ENCODE measurements around the gene PFKL. TPM values are rescaled to one million over a fixed set of nuclear protein-coding genes. Genes with fewer than 3 reads are reported as not detected.
"Not testable (repeated sequence)": the region's sequence is repeated elsewhere in the genome, so short reads cannot be mapped to it uniquely, and the experiment has no call there.

PFKL gene
- total and polyA plus RNA-seq, 8 donors = 40.0 to 120 (median 55.2) TPM

- DNase-seq (no peak), ATAC-seq (no peak), FAIRE-seq (no peak)
- WGBS, 2 donors = 70 to 84% methylated on average over 3 of the region's 3 CpGs
- TF ChIP-seq, protein P1, sequence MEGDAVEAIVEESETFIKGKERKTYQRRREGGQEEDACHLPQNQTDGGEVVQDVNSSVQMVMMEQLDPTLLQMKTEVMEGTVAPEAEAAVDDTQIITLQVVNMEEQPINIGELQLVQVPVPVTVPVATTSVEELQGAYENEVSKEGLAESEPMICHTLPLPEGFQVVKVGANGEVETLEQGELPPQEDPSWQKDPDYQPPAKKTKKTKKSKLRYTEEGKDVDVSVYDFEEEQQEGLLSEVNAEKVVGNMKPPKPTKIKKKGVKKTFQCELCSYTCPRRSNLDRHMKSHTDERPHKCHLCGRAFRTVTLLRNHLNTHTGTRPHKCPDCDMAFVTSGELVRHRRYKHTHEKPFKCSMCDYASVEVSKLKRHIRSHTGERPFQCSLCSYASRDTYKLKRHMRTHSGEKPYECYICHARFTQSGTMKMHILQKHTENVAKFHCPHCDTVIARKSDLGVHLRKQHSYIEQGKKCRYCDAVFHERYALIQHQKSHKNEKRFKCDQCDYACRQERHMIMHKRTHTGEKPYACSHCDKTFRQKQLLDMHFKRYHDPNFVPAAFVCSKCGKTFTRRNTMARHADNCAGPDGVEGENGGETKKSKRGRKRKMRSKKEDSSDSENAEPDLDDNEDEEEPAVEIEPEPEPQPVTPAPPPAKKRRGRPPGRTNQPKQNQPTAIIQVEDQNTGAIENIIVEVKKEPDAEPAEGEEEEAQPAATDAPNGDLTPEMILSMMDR (IDR thresholded peaks at IDR 0.05) = no peak
- Histone ChIP-seq H3K4me1 (no peaks in the 10 kb centered on the region), H3K27me3 (no peaks in the 10 kb centered on the region), H3K36me3 (no peaks in the 10 kb centered on the region), H3K27ac (no peak overlapping the region), H3K4me3 (no peak overlapping the region), H3K9me3 (no peaks in the 10 kb centered on the region)
- intact Hi-C loops (cut with DNase I) = no loop called here
Observed at GRCh38 chr21:44337449-44337848, 37.6 kb downstream of the PFKL start.

- DNase-seq (peak in 5 of 6 donors; percentile 72 to 88 (median 78)), FAIRE-seq (no peak), ATAC-seq (peak; percentile 41 to 57 (median 51))
- TF ChIP-seq, protein P1 (IDR thresholded peaks at IDR 0.05) = no peak
- Histone ChIP-seq H3K36me3 (no peaks in the 10 kb centered on the region), H3K9me3 (no peaks in the 10 kb centered on the region), H3K27ac (peak overlapping the region; percentile 42 to 81 (median 62)), H3K4me3 (peak overlapping the region; percentile 18 to 52 (median 36)), H3K27me3 (no peaks in the 10 kb centered on the region), H3K4me1 (no peaks in the 10 kb centered on the region)
- 5 to 7% methylated on average over 28 to 35 of the region's 47 CpGs for WGBS, 2 donors
- intact Hi-C loops (cut with DNase I) = no loop called here
Observed at GRCh38 chr21:44337941-44338895, 38.4 kb downstream of the PFKL start.

DNA sequence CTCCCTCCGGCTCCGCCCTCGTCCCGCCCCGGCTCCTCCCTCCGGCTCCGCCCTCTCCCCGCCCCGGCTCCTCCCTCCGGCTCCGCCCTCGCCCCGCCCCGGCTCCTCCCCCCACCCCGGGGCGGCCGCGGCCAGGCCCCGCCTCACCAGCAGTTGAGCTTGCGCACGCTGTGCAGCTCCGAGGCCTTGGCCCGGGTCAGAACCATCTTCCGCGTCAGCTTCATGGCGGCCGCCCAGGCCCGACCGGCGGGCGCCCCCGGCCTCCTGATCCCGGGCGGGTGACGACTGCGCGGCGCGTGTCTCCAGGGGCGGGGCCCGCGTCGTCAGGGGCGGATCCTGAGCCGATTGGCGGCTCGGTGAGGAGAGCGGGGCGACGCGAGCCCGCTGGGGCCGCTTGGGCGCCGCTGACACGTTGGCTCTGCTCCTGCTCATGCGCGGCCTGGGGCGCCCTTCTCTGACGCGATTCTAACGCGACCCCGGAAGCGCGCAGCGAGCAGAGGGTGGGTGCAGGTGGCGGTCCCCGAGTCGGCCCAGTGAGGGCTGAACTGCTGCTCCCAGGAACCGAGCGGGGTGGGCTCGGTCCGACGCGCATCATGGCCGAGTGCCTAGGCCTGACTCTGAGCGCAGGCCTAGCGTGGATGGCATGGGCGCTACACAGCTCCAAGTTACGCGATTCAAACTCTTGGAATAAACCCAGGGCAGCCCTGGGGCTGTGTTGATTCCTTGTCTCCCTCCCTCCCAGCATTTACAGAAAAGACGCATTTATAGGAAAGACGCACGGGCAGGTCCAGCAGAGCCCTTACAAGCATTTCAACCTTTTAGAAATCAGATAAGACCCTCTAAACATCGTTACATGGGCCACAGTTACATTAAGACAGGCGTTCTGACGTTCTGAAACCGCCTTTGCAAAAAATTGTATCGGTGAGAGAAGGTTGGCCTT is 39.4 kb downstream of the PFKL start, which contains the start of gene CFAP410:
Gene CFAP410, minus strand, starts transcription at position 420 of the 940 bp plus-strand sequence. Its CDS starts 196 bp downstream, at position 224.
- no peaks in the 10 kb centered on the region for H3K27me3 ChIP-seq
- DNase-seq (peak; percentile 92 to 99 (median 96)), ATAC-seq (peak; percentile 89 to 96 (median 92)), FAIRE-seq (no peak)
- intact Hi-C loops (cut with DNase I) = no loop called here
- H3K36me3 ChIP-seq = no peaks in the 10 kb centered on the region
- no peaks in the 10 kb centered on the region for H3K4me1 ChIP-seq
- 1% methylated on average over 49 to 89 of the region's 90 CpGs for WGBS, 2 donors
- TF ChIP-seq, protein P1 (IDR thresholded peaks at IDR 0.05) = no peak
- no peaks in the 10 kb centered on the region for H3K9me3 ChIP-seq
- H3K4me3 ChIP-seq = peak within 1 kb of the TSS; percentile 65 to 81 (median 70)
- H3K27ac ChIP-seq = peak within 1 kb of the TSS; percentile 94 to 98 (median 96)

GRCh38 chr21:44341726-44342458 is 42.0 kb downstream of the PFKL start:
- H3K27me3 ChIP-seq; intact Hi-C loops (cut with DNase I); H3K27ac ChIP-seq; ATAC-seq; H3K4me3 ChIP-seq; H3K4me1 ChIP-seq; DNase-seq; FAIRE-seq; H3K36me3 ChIP-seq; H3K9me3 ChIP-seq: not testable (repeated sequence)
- 56 to 59% methylated on average over 12 of the region's 12 CpGs for WGBS, 2 donors

- not testable (repeated sequence) for DNase-seq, ATAC-seq
Observed at GRCh38 chr21:44342981-44343380, 43.1 kb downstream of the PFKL start.

More at GRCh38 chr21:44342981-44343380, 43.1 kb downstream of the PFKL start:
- H3K9me3 ChIP-seq; H3K4me1 ChIP-seq; H3K36me3 ChIP-seq; H3K4me3 ChIP-seq; intact Hi-C loops (cut with DNase I); FAIRE-seq; H3K27ac ChIP-seq; H3K27me3 ChIP-seq: not testable (repeated sequence)
- WGBS, 2 donors = 74 to 78% methylated on average over 8 of the region's 8 CpGs
